HCT116 (cell line): ENCODE results near the gene THSD1. TPM values are rescaled to one million over a fixed set of nuclear protein-coding genes. Genes with fewer than 3 reads are reported as not detected.

Experiments
- ATAC-seq: fragments of 200-7000 bp; cut with Tn5 transposase; 2 replicates; pipeline ENCODE4 v1.9.1; 2020; ENCODE audit warnings: mild to moderate bottlenecking, moderate library complexity
- BruUV-seq: library from RNA; stranded (reverse); fragments of 400-500 nt; replicated peaks from 2 replicates; lab custom pipeline; 2021; lab: Mats Ljungman, UMichigan
- CTCF ChIA-PET: fragments of 300-600 bp; sonication (Branson Sonifier 250); formaldehyde crosslinking; loops from one replicate; lab custom pipeline; 2021; ENCODE audit warnings: antibody characterized with exemption; lab: Charles Lee
- POLR2A ChIA-PET: fragments of 300-600, 350-600 bp; sonication (Branson Sonifier 250); formaldehyde crosslinking; loops from one replicate; lab custom pipeline; 2021; ENCODE audit warnings: antibody characterized with exemption; lab: Charles Lee
- RAD21 ChIA-PET, 2 experiments: fragments of 300-600 bp; sonication (Branson Sonifier 250); formaldehyde crosslinking; loops; one replicate each; lab custom pipeline; 2023; ENCODE audit warnings: low total read pairs in 2 of 2; ENCODE audit not compliant: uncharacterized antibody in 2 of 2, unreplicated experiment in 2 of 2, low non-redundant PET in 1 of 2; lab: Charles Lee
- DNase-seq: peaks from one replicate; pipeline ENCODE4 v3.0.0-alpha.2; 2010; ENCODE audit warnings: low read depth, low spot score
- H2AFZ ChIP-seq: fragments of 200-600 bp; shearing (Covaris generic), sonication (generic); 2 replicates; pipeline ENCODE4 v1.6.1; 2017; ENCODE audit warnings: low read depth, mixed run types, mixed read lengths, antibody characterized with exemption, low read length; ENCODE audit not compliant: poor library complexity, severe bottlenecking
- H3K27ac ChIP-seq: 2 replicates; pipeline ENCODE4 v1.5.1; 2012; ENCODE audit warnings: low read depth, low read length
- H3K27me3 ChIP-seq: fragments of 200-600 bp; sonication (generic); 2 replicates; pipeline ENCODE4 v1.6.1; 2016; ENCODE audit warnings: mixed run types, low read length, mixed read lengths; ENCODE audit not compliant: insufficient read depth
- H3K36me3 ChIP-seq, 2 experiments: fragments of 200-500 bp in 1 of 2; fragments of 200-600 bp in 1 of 2; sonication (Bioruptor generic) in 1 of 2; sonication (generic) in 1 of 2; 2 replicates each; pipeline versions ENCODE4 v1.5.1 to v1.6.1; 2014 to 2016; ENCODE audit warnings: low read length in 2 of 2, inconsistent platforms in 1 of 2, mixed read lengths in 1 of 2, mixed run types in 1 of 2; ENCODE audit not compliant: insufficient read depth in 2 of 2, control insufficient read depth in 1 of 2
- H3K4me1 ChIP-seq, 2 experiments: fragments of 200-600 bp in 1 of 2; sonication (generic) in 1 of 2; 2 replicates each; pipeline versions ENCODE4 v1.5.1 to v1.6.1; 2012 to 2017; ENCODE audit warnings: low read length in 2 of 2, inconsistent platforms in 1 of 2, mild to moderate bottlenecking in 1 of 2, mixed read lengths in 1 of 2, mixed run types in 1 of 2, moderate library complexity in 1 of 2; ENCODE audit not compliant: insufficient read depth in 2 of 2, control insufficient read depth in 1 of 2
- H3K4me2 ChIP-seq: fragments of 200-600 bp; sonication (generic); 2 replicates; pipeline ENCODE4 v1.6.1; 2017; ENCODE audit warnings: mixed run types, low read length, mixed read lengths
- H3K4me3 ChIP-seq, 2 experiments: fragments of 200-600 bp in 1 of 2; sonication (generic) in 1 of 2; replicated peaks in 1 of 2; 2 replicates each; pipeline ENCODE4 v1.5.1; 2011 to 2016; ENCODE audit warnings: low read length in 2 of 2, control low read depth in 1 of 2, low read depth in 1 of 2, mild to moderate bottlenecking in 1 of 2, mixed read lengths in 1 of 2, mixed run types in 1 of 2
- H3K79me2 ChIP-seq: fragments of 200-600 bp; sonication (generic); 2 replicates; pipeline ENCODE4 v1.6.1; 2017; ENCODE audit warnings: mild to moderate bottlenecking, mixed run types, low read length, moderate library complexity, mixed read lengths; ENCODE audit not compliant: insufficient read depth
- H3K9ac ChIP-seq: fragments of 200-600 bp; sonication (generic); 2 replicates; pipeline ENCODE4 v1.6.1; 2016; ENCODE audit warnings: low read length, mixed read lengths
- H3K9me2 ChIP-seq: fragments of 200-600 bp; sonication (generic), shearing (Covaris generic); 2 replicates; pipeline ENCODE4 v1.6.1; 2017; ENCODE audit warnings: mixed run types, mild to moderate bottlenecking, moderate library complexity; ENCODE audit not compliant: insufficient read depth
- H3K9me3 ChIP-seq, 2 experiments: fragments of 200-500 bp in 1 of 2; fragments of 200-600 bp in 1 of 2; sonication (Bioruptor generic) in 1 of 2; sonication (generic) in 1 of 2; 2 replicates each; pipeline ENCODE4 v1.6.1; 2014 to 2017; ENCODE audit warnings: low read length in 2 of 2, mixed read lengths in 2 of 2, inconsistent platforms in 1 of 2, low read depth in 1 of 2, mild to moderate bottlenecking in 1 of 2, mixed run types in 1 of 2, moderate library complexity in 1 of 2; ENCODE audit not compliant: control insufficient read depth in 1 of 2, insufficient read depth in 1 of 2
- H4K20me1 ChIP-seq: fragments of 200-600 bp; sonication (generic), shearing (Covaris generic); 2 replicates; pipeline ENCODE4 v1.6.1; 2017; ENCODE audit warnings: mixed run types, mild to moderate bottlenecking, moderate library complexity; ENCODE audit not compliant: insufficient read depth
- ATF3 ChIP-seq: IDR thresholded peaks from 2 replicates; pipeline ENCODE4 v1.6.1; 2012
- CEBPB ChIP-seq: IDR thresholded peaks from 2 replicates; pipeline ENCODE4 v1.6.1; 2012; ENCODE audit warnings: low read depth
- EGR1 ChIP-seq: IDR thresholded peaks from 2 replicates; pipeline ENCODE4 v1.6.1; 2012; ENCODE audit warnings: low read depth
- ELF1 ChIP-seq: IDR thresholded peaks from 2 replicates; pipeline ENCODE4 v1.6.1; 2012; ENCODE audit warnings: low read depth, borderline replicate concordance
- EZH2 ChIP-seq: fragments of 200-600 bp; sonication (generic); IDR thresholded peaks from 2 replicates; pipeline ENCODE4 v1.6.1; 2017; ENCODE audit warnings: antibody characterized with exemption, mixed run types
- EZH2phosphoT487 ChIP-seq: fragments of 200-600 bp; IDR thresholded peaks from 2 replicates; pipeline ENCODE4 v1.6.1; 2018; ENCODE audit warnings: antibody characterized with exemption, borderline replicate concordance
- MAX ChIP-seq: IDR thresholded peaks from 2 replicates; pipeline ENCODE4 v1.6.1; 2012
- POLR2A ChIP-seq: IDR thresholded peaks from 2 replicates; pipeline ENCODE4 v1.7.0; 2011; ENCODE audit warnings: borderline replicate concordance; ENCODE audit not compliant: insufficient read depth, insufficient read length; ENCODE audit errors: extremely low read depth
- POLR2AphosphoS5 ChIP-seq: IDR thresholded peaks from 2 replicates; pipeline ENCODE4 v1.6.1; 2011; ENCODE audit warnings: mild to moderate bottlenecking, low read depth, low read length, moderate library complexity
- RAD21 ChIP-seq: IDR thresholded peaks from 2 replicates; pipeline ENCODE4 v1.6.1; 2012; ENCODE audit warnings: low read depth, mild to moderate bottlenecking
- REST ChIP-seq: IDR thresholded peaks from 2 replicates; pipeline ENCODE4 v1.6.1; 2012; ENCODE audit warnings: low read depth
- SIN3A ChIP-seq: IDR thresholded peaks from 2 replicates; pipeline ENCODE4 v1.6.1; 2012; ENCODE audit warnings: low read depth
- SP1 ChIP-seq: IDR thresholded peaks from 2 replicates; pipeline ENCODE4 v1.6.1; 2012; ENCODE audit warnings: low read depth
- SRF ChIP-seq: IDR thresholded peaks from 2 replicates; pipeline ENCODE4 v1.6.1; 2012; ENCODE audit warnings: low read depth
- TCF7L2 ChIP-seq: IDR thresholded peaks from 2 replicates; pipeline ENCODE4 v1.7.0; 2011; ENCODE audit warnings: borderline replicate concordance, inconsistent platforms; ENCODE audit not compliant: insufficient read depth, insufficient read length; ENCODE audit errors: extremely low read depth
- YY1 ChIP-seq: IDR thresholded peaks from 2 replicates; pipeline ENCODE4 v1.6.1; 2011; ENCODE audit warnings: low read length, low read depth, moderate library complexity, mild to moderate bottlenecking; ENCODE audit not compliant: insufficient replicate concordance; ENCODE audit errors: extremely low read depth
- ZBTB33 ChIP-seq: IDR thresholded peaks from 2 replicates; pipeline ENCODE4 v1.6.1; 2011; ENCODE audit warnings: mild to moderate bottlenecking, low read length, moderate library complexity; ENCODE audit not compliant: insufficient replicate concordance; ENCODE audit errors: extremely low read depth
- intact Hi-C: fragments of 100-400 bp; cut with micrococcal nuclease; formaldehyde crosslinking; loops from 2 replicates; pipeline ENCODE4 v1.10.0; 2022
- total RNA-seq: library from RNA; stranded (reverse); gene quantifications from one replicate; pipeline ENCODE4 v1.2.1, GENCODE V29; 2021; ENCODE audit not compliant: unreplicated experiment

THSD1 gene
- total RNA-seq, 1 experiment from 2014 or later, result 0.76 TPM

GRCh38 chr13:52421216-52421615, 15.2 kb upstream of the THSD1 start:
- no peak overlapping the region for H3K4me2 ChIP-seq
- H4K20me1 ChIP-seq, result no peaks in the 10 kb centered on the region
- ChIA-PET POLR2A (no interaction called here), CTCF (no interaction called here), RAD21 (no interaction called here)
- no peak for ATAC-seq
- no peaks in the 10 kb centered on the region for H3K9me2 ChIP-seq
- intact Hi-C loops, result no loop called here
- no peaks in the 10 kb centered on the region for H3K27me3 ChIP-seq
- H3K9me3 ChIP-seq, result no peaks in the 10 kb centered on the region
- no peaks in the 10 kb centered on the region for H3K4me1 ChIP-seq
- no peak overlapping the region for H2AFZ ChIP-seq
- no peak for TF ChIP-seq SRF
- no peak for TF ChIP-seq POLR2A
- no peak for TF ChIP-seq ATF3
- no peak for TF ChIP-seq POLR2AphosphoS5
- H3K27ac ChIP-seq, result no peak overlapping the region
- H3K4me3 ChIP-seq, result no peak overlapping the region
- DNase-seq, result no peak
- no peak overlapping the region for H3K9ac ChIP-seq
- BruUV-seq, result no TSS peak
- H3K36me3 ChIP-seq, result peaks cover 13 to 27% of the 10 kb centered on the region in 2 experiments
- H3K79me2 ChIP-seq, result 0 out of 2 replicates have a peak, but pooled peaks cover 4% of the 10 kb centered on the region

- peaks cover 10 to 27% of the 10 kb centered on the region in 2 experiments; a peak in 3 of 4 replicates for H3K36me3 ChIP-seq
- no peak overlapping the region for H3K4me3 ChIP-seq
- no peaks in the 10 kb centered on the region for H3K27me3 ChIP-seq
- no peak overlapping the region for H3K27ac ChIP-seq
- DNase-seq (no peak), ATAC-seq (no peak)
- H3K9me2 ChIP-seq, result no peaks in the 10 kb centered on the region
- no peaks in the 10 kb centered on the region for H4K20me1 ChIP-seq
- no peak overlapping the region for H3K4me2 ChIP-seq
- H2AFZ ChIP-seq, result no peak overlapping the region
- no peaks in the 10 kb centered on the region for H3K9me3 ChIP-seq
- intact Hi-C loops, result no loop called here
- ChIA-PET POLR2A (no interaction called here), CTCF (no interaction called here), RAD21 (no interaction called here)
- no peaks in the 10 kb centered on the region for H3K4me1 ChIP-seq
- H3K9ac ChIP-seq, result no peak overlapping the region
- no TSS peak for BruUV-seq
- H3K79me2 ChIP-seq, result no peaks in the 10 kb centered on the region
- no peak for TF ChIP-seq TCF7L2
- no peak for TF ChIP-seq REST
- TF ChIP-seq EGR1, result no peak
- TF ChIP-seq RAD21, result no peak
- TF ChIP-seq SRF, result no peak
- TF ChIP-seq CEBPB, result no peak
- TF ChIP-seq SP1, result no peak
- no peak for TF ChIP-seq ELF1
- TF ChIP-seq EZH2, result no peak
- TF ChIP-seq ZBTB33, result no peak
- no peak for TF ChIP-seq SIN3A
- TF ChIP-seq EZH2phosphoT487, result no peak
- no peak for TF ChIP-seq MAX
- no peak for TF ChIP-seq YY1
These were observed 13.1 kb upstream of the THSD1 start for GRCh38 chr13:52419080-52419479.
